Glutamatergic neuron (in vitro differentiated cells): Measurements from ENCODE around the gene LRRK1. TPM values are rescaled to one million over a fixed set of nuclear protein-coding genes. Genes with fewer than 3 reads are reported as not detected.

ENCODE experiments used
- DNase-seq: peaks from one replicate; pipeline ENCODE4 v3.0.0; 2022
- H3K27ac Mint-ChIP-seq: one replicate; pipeline ENCODE4 v1.8.0; 2020; ENCODE audit warnings: mild to moderate bottlenecking, mixed read lengths, inconsistent platforms; ENCODE audit not compliant: unreplicated experiment
- H3K27me3 Mint-ChIP-seq: one replicate; pipeline ENCODE4 v1.8.0; 2020; ENCODE audit warnings: mild to moderate bottlenecking, moderate library complexity, mixed read lengths, inconsistent platforms; ENCODE audit not compliant: unreplicated experiment
- H3K36me3 Mint-ChIP-seq: one replicate; pipeline ENCODE4 v1.8.0; 2020; ENCODE audit warnings: mild to moderate bottlenecking, mixed read lengths, inconsistent platforms; ENCODE audit not compliant: unreplicated experiment
- H3K4me1 Mint-ChIP-seq: one replicate; pipeline ENCODE4 v1.8.0; 2020; ENCODE audit warnings: mild to moderate bottlenecking, low read depth, mixed read lengths, inconsistent platforms; ENCODE audit not compliant: unreplicated experiment
- H3K4me3 Mint-ChIP-seq: one replicate; pipeline ENCODE4 v1.8.0; 2020; ENCODE audit warnings: mild to moderate bottlenecking, mixed read lengths, inconsistent platforms; ENCODE audit not compliant: unreplicated experiment
- H3K9me3 Mint-ChIP-seq: one replicate; pipeline ENCODE4 v1.8.0; 2020; ENCODE audit warnings: mild to moderate bottlenecking, moderate library complexity, mixed read lengths, inconsistent platforms; ENCODE audit not compliant: unreplicated experiment
- total RNA-seq: library from RNA; stranded (reverse); fragmentation: NEBNext Ultra II Directional; extraction: Animal tissue kit (Norgen Biotek cat#: 25700); gene quantifications from one replicate; pipeline ENCODE4 v1.2.1, GENCODE V29; 2021; ENCODE audit not compliant: unreplicated experiment
- TF ChIP-seq, protein P1 (sequence below): fragments of 200-600 bp; sonication (generic); IDR thresholded peaks from one replicate; pipeline ENCODE4 v1.5.0; 2021; ENCODE audit not compliant: partially characterized antibody, unreplicated experiment

LRRK1 gene
- total RNA-seq, 1 donor from 2014 or later = 1.5 TPM

DNA sequence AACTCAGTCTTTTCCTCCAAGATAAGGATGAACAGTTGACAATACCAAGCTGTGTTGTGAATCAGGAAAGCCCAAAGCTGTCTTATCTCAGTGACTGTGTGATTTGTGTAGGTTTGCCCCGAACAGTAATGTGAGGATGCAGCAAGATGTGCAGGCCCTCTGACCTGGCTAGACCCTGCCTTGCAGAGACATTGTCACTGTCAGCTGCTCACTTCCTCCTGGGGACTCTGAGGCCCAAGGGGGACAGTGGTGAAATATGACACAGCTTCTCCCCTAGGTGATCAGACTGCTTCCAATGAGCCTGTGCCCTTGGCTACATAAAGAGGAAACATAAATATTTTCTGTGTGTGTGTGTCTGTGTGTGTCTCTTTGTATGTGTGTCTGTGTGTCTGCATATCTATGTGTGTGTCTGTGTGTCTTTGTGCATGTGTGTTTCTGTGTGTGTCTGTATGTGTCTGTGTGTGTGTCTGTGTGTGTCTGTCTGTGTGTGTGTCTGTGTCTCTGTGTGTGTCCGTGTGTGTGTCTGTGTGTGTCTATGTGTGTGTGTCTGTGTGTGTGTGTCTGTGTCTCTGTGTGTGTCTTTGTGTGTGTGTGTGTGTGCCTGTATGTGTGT, 21.7 kb downstream of the LRRK1 start:
- H3K4me3 Mint-ChIP-seq = no peak overlapping the region
- H3K9me3 Mint-ChIP-seq = no peaks in the 10 kb centered on the region
- DNase-seq = no peak
- peaks cover 17% of the 10 kb centered on the region for H3K4me1 Mint-ChIP-seq
- H3K27me3 Mint-ChIP-seq = no peaks in the 10 kb centered on the region
- TF ChIP-seq, protein P1, sequence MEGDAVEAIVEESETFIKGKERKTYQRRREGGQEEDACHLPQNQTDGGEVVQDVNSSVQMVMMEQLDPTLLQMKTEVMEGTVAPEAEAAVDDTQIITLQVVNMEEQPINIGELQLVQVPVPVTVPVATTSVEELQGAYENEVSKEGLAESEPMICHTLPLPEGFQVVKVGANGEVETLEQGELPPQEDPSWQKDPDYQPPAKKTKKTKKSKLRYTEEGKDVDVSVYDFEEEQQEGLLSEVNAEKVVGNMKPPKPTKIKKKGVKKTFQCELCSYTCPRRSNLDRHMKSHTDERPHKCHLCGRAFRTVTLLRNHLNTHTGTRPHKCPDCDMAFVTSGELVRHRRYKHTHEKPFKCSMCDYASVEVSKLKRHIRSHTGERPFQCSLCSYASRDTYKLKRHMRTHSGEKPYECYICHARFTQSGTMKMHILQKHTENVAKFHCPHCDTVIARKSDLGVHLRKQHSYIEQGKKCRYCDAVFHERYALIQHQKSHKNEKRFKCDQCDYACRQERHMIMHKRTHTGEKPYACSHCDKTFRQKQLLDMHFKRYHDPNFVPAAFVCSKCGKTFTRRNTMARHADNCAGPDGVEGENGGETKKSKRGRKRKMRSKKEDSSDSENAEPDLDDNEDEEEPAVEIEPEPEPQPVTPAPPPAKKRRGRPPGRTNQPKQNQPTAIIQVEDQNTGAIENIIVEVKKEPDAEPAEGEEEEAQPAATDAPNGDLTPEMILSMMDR = no peak
- no peak overlapping the region for H3K27ac Mint-ChIP-seq
- H3K36me3 Mint-ChIP-seq = peaks cover 4% of the 10 kb centered on the region

- Mint-ChIP-seq H3K27ac (no peak overlapping the region), H3K9me3 (no peaks in the 10 kb centered on the region), H3K4me1 (peaks cover 18% of the 10 kb centered on the region), H3K27me3 (no peaks in the 10 kb centered on the region), H3K4me3 (no peak overlapping the region), H3K36me3 (no peaks in the 10 kb centered on the region)
- TF ChIP-seq, protein P1 = no peak
- no peak for DNase-seq
Measured at GRCh38 chr15:100941536-100941935, 22.4 kb downstream of the LRRK1 start.

GRCh38 chr15:100942656-100943425, 23.7 kb downstream of the LRRK1 start:
- DNase-seq = no peak
- TF ChIP-seq, protein P1 = no peak
- Mint-ChIP-seq H3K9me3 (no peaks in the 10 kb centered on the region), H3K27ac (no peak overlapping the region), H3K4me1 (peaks cover 21% of the 10 kb centered on the region), H3K27me3 (no peaks in the 10 kb centered on the region), H3K4me3 (no peak overlapping the region), H3K36me3 (no peaks in the 10 kb centered on the region)

DNA sequence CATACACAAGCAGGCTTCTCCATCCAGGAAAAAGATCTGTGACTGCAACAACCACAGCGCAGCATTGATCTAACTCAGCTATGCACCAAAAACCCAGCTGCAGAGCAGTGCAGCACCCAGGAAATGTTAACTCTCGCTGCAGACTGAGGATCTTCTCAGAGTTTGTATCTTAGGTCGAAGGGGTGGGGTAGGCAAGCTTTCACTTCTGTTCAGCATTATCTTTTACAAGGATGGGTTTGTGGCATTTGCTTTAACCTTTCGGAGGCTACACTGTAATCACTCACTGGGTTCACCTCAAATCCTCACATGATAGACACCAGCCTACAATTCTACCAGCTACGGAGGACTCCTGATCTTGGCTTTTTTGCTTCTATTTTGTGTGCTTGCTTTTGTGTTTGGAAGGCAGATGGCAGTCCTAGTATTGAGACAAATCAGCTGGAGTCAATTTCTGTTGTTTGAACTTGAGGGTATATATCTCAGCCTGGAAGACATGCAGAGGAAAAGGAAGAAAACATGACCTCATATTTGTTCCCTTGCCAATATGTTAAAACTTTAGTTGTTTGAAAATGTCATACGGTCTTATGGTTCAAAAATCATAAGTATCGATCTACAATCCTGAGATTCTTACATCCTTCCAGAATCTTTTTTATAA, 25.2 kb downstream of the LRRK1 start:
- Mint-ChIP-seq H3K27ac (peak overlapping the region; percentile 19), H3K9me3 (no peaks in the 10 kb centered on the region)

More for the DNA sequence above, 25.2 kb downstream of the LRRK1 start:
- Mint-ChIP-seq H3K27me3 (no peaks in the 10 kb centered on the region), H3K4me3 (no peak overlapping the region), H3K36me3 (no peaks in the 10 kb centered on the region), H3K4me1 (peaks cover 25% of the 10 kb centered on the region)
- no peak for DNase-seq
- TF ChIP-seq, protein P1 = no peak
